GM12878 (cell line): ENCODE results near the gene ANKRD65. TPM values are rescaled to one million over a fixed set of nuclear protein-coding genes. Genes with fewer than 3 reads are reported as not detected.

Experiments used
- ATAC-seq: fragments of 200-7000 bp; cut with Tn5 transposase; 3 replicates; pipeline ENCODE4 v1.9.1; 2020; ENCODE audit warnings: mild to moderate bottlenecking, moderate library complexity
- BruUV-seq: library from RNA; stranded (reverse); fragments of 400-500 nt; replicated peaks from 2 replicates; lab custom pipeline; 2021; lab: Mats Ljungman, UMichigan
- CTCF ChIA-PET: fragments of 300-600 bp; sonication (Branson Sonifier 250); formaldehyde crosslinking; extraction: SDS; loops from one replicate; lab custom pipeline; 2021; ENCODE audit warnings: inconsistent platforms; lab: Yijun Ruan, JAX
- POLR2A ChIA-PET: fragments of 350-600 bp; formaldehyde crosslinking; extraction: SDS; loops from one replicate; lab custom pipeline; 2021; ENCODE audit warnings: inconsistent platforms; lab: Charles Lee
- RAD21 ChIA-PET: fragments of 300-600 bp; sonication (Branson Sonifier 250); formaldehyde crosslinking; loops from one replicate; lab custom pipeline; 2023; ENCODE audit warnings: antibody characterized with exemption; ENCODE audit not compliant: unreplicated experiment; lab: Charles Lee
- SMC1A ChIA-PET: fragments of 300-600 bp; sonication (Branson Sonifier 250); formaldehyde crosslinking; loops from one replicate; lab custom pipeline; 2023; ENCODE audit not compliant: unreplicated experiment, uncharacterized antibody; lab: Charles Lee
- DNase-seq: peaks from one replicate; pipeline ENCODE4 v3.0.0-alpha.2; 2011; ENCODE audit warnings: low read depth, low spot score
- FAIRE-seq: peaks from 3 replicates; lab custom pipeline; 2011; peaks lifted over from hg19 to GRCh38; lab: Jason Lieb, UNC
- H2AFZ ChIP-seq: 2 replicates; pipeline ENCODE4 v1.6.0; 2011; ENCODE audit warnings: low read depth, low read length, control low read depth; ENCODE audit not compliant: control insufficient read depth
- H3K27ac ChIP-seq: 2 replicates; pipeline ENCODE4 v1.5.1; 2011; ENCODE audit warnings: control low read depth; ENCODE audit not compliant: control insufficient read depth, insufficient read depth
- H3K27me3 ChIP-seq, 2 experiments: replicated peaks in 1 of 2; 2 replicates each; pipeline versions ENCODE4 v1.6.0 to v1.6.1; 2011; ENCODE audit warnings: low read length in 1 of 2; ENCODE audit not compliant: control insufficient read depth in 2 of 2, insufficient read depth in 2 of 2
- H3K36me3 ChIP-seq, 2 experiments: 2 replicates each; pipeline ENCODE4 v1.5.1; 2011; ENCODE audit warnings: low read length in 1 of 2; ENCODE audit not compliant: control insufficient read depth in 2 of 2, insufficient read depth in 2 of 2
- H3K4me1 ChIP-seq: 2 replicates; pipeline ENCODE4 v1.6.1; 2011; ENCODE audit warnings: mild to moderate bottlenecking, low read length, moderate library complexity, mixed read lengths; ENCODE audit not compliant: control insufficient read depth, insufficient read depth
- H3K4me2 ChIP-seq: 2 replicates; pipeline ENCODE4 v1.6.0; 2011; ENCODE audit warnings: control low read depth; ENCODE audit not compliant: control insufficient read depth, insufficient read depth
- H3K4me3 ChIP-seq: fragments of 200-600 bp; sonication (generic); 2 replicates; pipeline ENCODE4 v1.5.1; 2016
- H3K79me2 ChIP-seq: 2 replicates; pipeline ENCODE4 v1.6.0; 2011; ENCODE audit warnings: low read length; ENCODE audit not compliant: control insufficient read depth, insufficient read depth
- H3K9ac ChIP-seq: 2 replicates; pipeline ENCODE4 v1.8.0; 2011; ENCODE audit warnings: low read length, control low read depth, mixed read lengths; ENCODE audit not compliant: control insufficient read depth, insufficient read depth
- H3K9me3 ChIP-seq: replicated peaks from 3 replicates; pipeline ENCODE4 v1.5.1; 2011; ENCODE audit warnings: mild to moderate bottlenecking, low read length; ENCODE audit not compliant: control insufficient read depth, insufficient read depth
- H4K20me1 ChIP-seq: 2 replicates; pipeline ENCODE4 v1.6.0; 2011; ENCODE audit not compliant: control insufficient read depth, insufficient read depth
- E4F1 ChIP-seq: fragments of 450-650 bp; IDR thresholded peaks from 2 replicates; pipeline ENCODE4 v1.6.1; 2018; ENCODE audit warnings: borderline replicate concordance, mild to moderate bottlenecking; ENCODE audit not compliant: partially characterized antibody
- NBN ChIP-seq: fragments of 450-650 bp; IDR thresholded peaks from 2 replicates; pipeline ENCODE4 v1.6.1; 2016
- PKNOX1 ChIP-seq: fragments of 450-650 bp; IDR thresholded peaks from 2 replicates; pipeline ENCODE4 v1.6.1; 2016; ENCODE audit warnings: mild to moderate bottlenecking
- RB1 ChIP-seq: fragments of 450-650 bp; formaldehyde crosslinking; IDR thresholded peaks from 2 replicates; pipeline ENCODE4 v1.6.1; 2017; ENCODE audit warnings: mild to moderate bottlenecking, borderline replicate concordance
- RCOR1 ChIP-seq: conservative IDR thresholded peaks from 2 replicates; pipeline ENCODE4 v1.6.1; 2012; ENCODE audit warnings: low read depth, low read length, improper control_type of control experiment
- SIX5 ChIP-seq: IDR thresholded peaks from 2 replicates; pipeline ENCODE4 v1.6.1; 2011; ENCODE audit warnings: mild to moderate bottlenecking, low read depth, low read length, moderate library complexity; ENCODE audit not compliant: severe bottlenecking
- ZNF592 ChIP-seq: fragments of 450-650 bp; IDR thresholded peaks from 2 replicates; pipeline ENCODE4 v1.6.1; 2017; ENCODE audit warnings: mild to moderate bottlenecking, moderate library complexity
- ZZZ3 ChIP-seq: IDR thresholded peaks from 2 replicates; pipeline ENCODE4 v1.6.1; 2011; ENCODE audit warnings: low read depth; ENCODE audit not compliant: control insufficient read depth, insufficient read length
- WGBS: methylation state at CpG from one replicate; pipeline ENCODE4 v1.1.6; 2016; ENCODE audit warnings: low lambda C conversion rate; ENCODE audit not compliant: insufficient replicate concordance, insufficient coverage; ENCODE audit errors: missing lambda C conversion rate; 5-methylcytosine and 5-hydroxymethylcytosine counted together
- in situ Hi-C: fragments of 300-500 bp; cut with MboI; formaldehyde crosslinking; loops from 9 replicates; pipeline ENCODE4 v1.14.3; 2018; ENCODE audit warnings: mixed read lengths
- intact Hi-C: fragments of 100-400 bp; cut with micrococcal nuclease; formaldehyde crosslinking; loops from one replicate; pipeline ENCODE4 v1.14.2; 2022; ENCODE audit not compliant: unreplicated experiment
- polyA plus RNA-seq, 11 experiments: library from polyadenylated mRNA; depleted of rRNA in 4 of 11; unstranded in 6 of 11; stranded (reverse) in 5 of 11; fragments of >200 nt; fragmentation: Nextera tagmentation in 4 of 11; fragmentation: Illumina TruSeq in 1 of 11; extraction: Ambion mirVana in 4 of 11; extraction: Trizol in 1 of 11; gene quantifications; 1 replicate in 1 of 11; 2 replicates in 10 of 11; pipeline versions ENCODE4 v1.2.1 to v1.2.3, GENCODE V29; 2011 to 2016; ENCODE audit warnings: inconsistent platforms in 2 of 11, missing spikeins in 2 of 11, low read depth in 1 of 11
- total RNA-seq, 4 experiments: library from RNA; depleted of rRNA in 3 of 4; stranded (reverse); fragments of >200 nt in 3 of 4; fragmentation: Illumina TruSeq in 1 of 4; extraction: Trizol in 1 of 4; gene quantifications; 2 replicates each; pipeline versions ENCODE4 v1.2.1 to v1.2.3, GENCODE V29; 2013 to 2021

ANKRD65 gene
- total and polyA plus RNA-seq, 10 of the 15 experiments (the other 5 are each of a cell fraction or from before 2014, with no cell fraction given): 0.05 to 2.8 (median 0.37) TPM

- TF ChIP-seq RB1: no peak
- TF ChIP-seq SIX5: no peak
Observed at GRCh38 chr1:1430992-1431844, 10.1 kb upstream of the ANKRD65 start (continued).

GRCh38 chr1:1430114-1430982, 9.3 kb upstream of the ANKRD65 start:
- H3K27me3 ChIP-seq: peaks cover 0 to 13% of the 10 kb centered on the region in 2 experiments; a peak in 3 of 4 replicates
- ChIA-PET POLR2A (no interaction called here), SMC1A (no interaction called here), CTCF (interaction anchor here (1.4 kb wide), 1 partner anchor 31 kb away, joined by 3 read pairs; the partner anchor contains the start of gene CCNL2), RAD21 (no interaction called here)
- H3K36me3 ChIP-seq: no peaks in the 10 kb centered on the region
- DNase-seq (no peak), FAIRE-seq (no peak), ATAC-seq (no peak)
- TF ChIP-seq E4F1 (no peak), NBN (no peak), ZNF592 (no peak), ZZZ3 (no peak), RCOR1 (no peak), PKNOX1 (no peak)
- no peak overlapping the region for H3K27ac ChIP-seq
- H3K79me2 ChIP-seq: no peaks in the 10 kb centered on the region
- no TSS peak for BruUV-seq
- intact Hi-C loops (no loop called here), in situ Hi-C loops (no loop called here)
- 32% methylated on average over 31 of the region's 35 CpGs for WGBS
- peaks cover 17% of the 10 kb centered on the region for H3K4me1 ChIP-seq
- H3K4me2 ChIP-seq: no peak overlapping the region
- no peaks in the 10 kb centered on the region for H3K9me3 ChIP-seq
- H3K9ac ChIP-seq: no peak overlapping the region
- H3K4me3 ChIP-seq: no peak overlapping the region
- no peaks in the 10 kb centered on the region for H4K20me1 ChIP-seq
- no peak overlapping the region for H2AFZ ChIP-seq
